GM18951 (cell line): ENCODE data around the gene RFX6.

Source experiments
- POLR2A ChIP-seq: IDR thresholded peaks from 4 replicates; pipeline ENCODE4 v1.6.1; 2011; ENCODE audit warnings: mild to moderate bottlenecking; ENCODE audit not compliant: insufficient read length, insufficient read depth; ENCODE audit errors: extremely low read depth
- in situ Hi-C: fragments of 300-500 bp; cut with MboI; formaldehyde crosslinking; loops from one replicate; pipeline ENCODE4 v1.12.0; 2022; ENCODE audit warnings: low sequenced_read_pairs, mixed read lengths, inconsistent platforms; ENCODE audit not compliant: unreplicated experiment

RFX6 gene

DNA sequence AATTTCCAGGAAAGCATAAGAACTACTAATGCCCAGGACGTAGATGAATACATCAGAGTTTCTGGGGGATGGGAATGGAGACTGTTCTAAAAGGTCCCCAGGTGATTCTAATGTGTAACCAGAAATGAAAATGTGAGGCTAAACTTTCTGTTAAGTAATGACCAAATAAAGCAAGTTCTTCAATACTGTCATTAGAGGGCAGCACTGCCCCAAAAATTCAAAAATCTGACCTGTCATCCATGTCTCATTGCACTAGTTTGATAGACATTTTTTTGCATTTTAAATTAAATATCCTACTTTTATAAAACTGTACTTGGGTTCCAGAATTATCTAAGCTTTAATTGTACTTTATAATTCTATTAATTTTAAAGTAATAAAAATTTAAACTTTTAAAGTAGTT lies 94.9 kb downstream of the RFX6 start:
- in situ Hi-C loops, result no loop called here
- TF ChIP-seq POLR2A, result no peak

GRCh38 chr6:116973976-116974375 lies 96.9 kb downstream of the RFX6 start:
- in situ Hi-C loops, result no loop called here
- no peak for TF ChIP-seq POLR2A

DNA sequence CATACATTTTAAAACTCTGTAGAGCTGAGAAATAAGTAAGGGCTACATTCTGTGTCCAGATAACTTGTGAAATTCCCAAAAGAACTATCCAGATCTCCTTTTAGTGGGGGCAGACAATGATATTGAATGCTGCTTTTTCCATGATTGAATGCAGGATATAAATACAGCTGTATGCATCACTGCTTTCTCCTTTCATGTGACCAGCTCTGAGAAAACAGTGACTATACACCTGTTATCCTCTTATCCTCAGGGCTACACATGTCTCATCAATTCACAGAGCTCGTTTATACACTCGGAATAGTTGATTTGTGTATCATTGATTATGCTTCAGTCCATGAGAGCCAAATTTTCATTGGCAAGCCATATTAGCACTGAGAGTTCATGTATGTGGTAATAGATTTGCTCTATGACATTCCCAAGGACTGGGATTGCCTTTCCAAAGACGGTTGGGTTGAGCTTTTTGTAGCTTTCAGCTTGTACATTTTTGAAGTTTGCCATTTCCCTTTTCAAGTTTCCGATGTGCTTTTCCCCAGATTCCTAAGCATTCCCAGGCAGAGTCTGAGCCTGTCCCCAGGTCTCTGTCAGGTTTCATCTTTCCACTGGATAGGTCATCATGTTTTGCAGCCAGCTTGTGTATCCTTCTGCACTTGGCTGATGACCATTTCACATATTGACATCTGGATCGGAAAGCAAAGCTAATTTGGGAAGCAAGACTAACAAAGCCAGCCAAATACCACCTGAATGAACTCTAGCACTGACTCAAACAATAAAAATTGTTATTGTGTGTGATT lies 97.7 kb downstream of the RFX6 start:
- in situ Hi-C loops, result no loop called here
- TF ChIP-seq POLR2A, result no peak

DNA sequence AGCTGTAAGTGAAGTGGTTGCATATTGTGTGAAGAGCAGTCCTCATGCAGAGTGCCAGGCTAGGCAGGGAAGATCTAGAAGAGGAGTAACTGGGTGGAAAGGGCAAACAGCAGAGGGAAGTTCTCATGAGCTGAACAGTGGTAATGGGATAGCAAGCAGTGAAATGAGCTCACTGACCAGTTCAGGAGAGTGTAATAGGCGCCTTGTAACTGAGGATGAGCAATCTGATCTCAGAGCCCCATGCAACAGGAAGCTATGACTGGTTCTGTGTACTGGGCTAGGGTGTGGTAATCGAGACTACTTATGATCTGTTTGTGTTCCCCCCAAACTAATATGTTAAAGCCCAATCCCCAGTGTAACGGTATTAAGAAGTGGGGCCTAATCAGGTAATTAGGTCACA lies 98.6 kb downstream of the RFX6 start:
- no peak for TF ChIP-seq POLR2A
- in situ Hi-C loops, result no loop called here

- TF ChIP-seq POLR2A, result no peak
- in situ Hi-C loops, result no loop called here
These were observed 102.5 kb downstream of the RFX6 start for GRCh38 chr6:116979560-116979959.
